SK-N-SH (cell line): ENCODE measurements around the gene RRP1B. TPM values are rescaled to one million over a fixed set of nuclear protein-coding genes. Genes with fewer than 3 reads are reported as not detected.

Experiments
- CTCF ChIA-PET: fragments of 300-600, 350-600 bp; formaldehyde crosslinking; extraction: SDS; loops from one replicate; lab custom pipeline; 2021; lab: Yijun Ruan, JAX
- POLR2A ChIA-PET: fragments of 350-600 bp; sonication (Branson Sonifier 250); formaldehyde crosslinking; extraction: SDS; loops from one replicate; lab custom pipeline; 2020; ENCODE audit warnings: antibody characterized with exemption, inconsistent platforms; lab: Yijun Ruan, JAX
- DNase-seq: peaks from one replicate; pipeline ENCODE4 v3.0.0; 2012
- H2AFZ ChIP-seq: fragments of 200-600 bp; sonication (generic); 2 replicates; pipeline ENCODE4 v1.8.1; 2016; ENCODE audit warnings: antibody characterized with exemption, mild to moderate bottlenecking, low read depth
- H3F3A ChIP-seq: fragments of 200-600 bp; sonication (generic); replicated peaks from 2 replicates; pipeline ENCODE3; 2016; ENCODE audit warnings: antibody characterized with exemption, mild to moderate bottlenecking; ENCODE audit not compliant: insufficient read depth
- H3K27ac ChIP-seq, 2 experiments: fragments of 200-500 bp in 1 of 2; fragments of 200-600 bp in 1 of 2; sonication (Bioruptor generic) in 1 of 2; sonication (generic), shearing (Covaris generic) in 1 of 2; 2 replicates each; pipeline versions ENCODE4 v1.5.1 to v1.6.1; 2014 to 2016; ENCODE audit warnings: low read depth in 2 of 2, inconsistent platforms in 1 of 2, low read length in 1 of 2, mild to moderate bottlenecking in 1 of 2, mixed read lengths in 1 of 2
- H3K27me3 ChIP-seq: fragments of 200-600 bp; sonication (generic), shearing (Covaris generic); 2 replicates; pipeline ENCODE4 v1.6.1; 2016; ENCODE audit warnings: mixed run types; ENCODE audit not compliant: insufficient read depth
- H3K36me3 ChIP-seq, 2 experiments: fragments of 200-500 bp in 1 of 2; fragments of 200-600 bp in 1 of 2; sonication (Bioruptor generic) in 1 of 2; sonication (generic) in 1 of 2; replicated peaks in 1 of 2; 2 replicates each; pipeline versions ENCODE3 to v1.5.1; 2014 to 2016; ENCODE audit warnings: low read length in 1 of 2, mild to moderate bottlenecking in 1 of 2; ENCODE audit not compliant: insufficient read depth in 2 of 2, control insufficient read depth in 1 of 2
- H3K4me1 ChIP-seq, 2 experiments: fragments of 200-500 bp in 1 of 2; fragments of 200-600 bp in 1 of 2; sonication (Bioruptor generic) in 1 of 2; sonication (generic), shearing (Covaris generic) in 1 of 2; 2 replicates each; pipeline versions ENCODE4 v1.5.1 to v1.6.1; 2014 to 2016; ENCODE audit warnings: low read depth in 1 of 2, low read length in 1 of 2, mixed run types in 1 of 2; ENCODE audit not compliant: insufficient read depth in 2 of 2, control insufficient read depth in 1 of 2
- H3K4me2 ChIP-seq: fragments of 200-600 bp; sonication (generic), shearing (Covaris generic); 2 replicates; pipeline ENCODE4 v1.6.1; 2017; ENCODE audit warnings: mixed run types
- H3K4me3 ChIP-seq, 2 experiments: fragments of 200-500 bp in 1 of 2; fragments of 200-600 bp in 1 of 2; sonication (Bioruptor generic) in 1 of 2; sonication (generic), shearing (Covaris generic) in 1 of 2; 2 replicates each; pipeline versions ENCODE4 v1.5.1 to v1.8.1; 2014 to 2016; ENCODE audit warnings: low read depth in 2 of 2, inconsistent platforms in 1 of 2, low read length in 1 of 2, mild to moderate bottlenecking in 1 of 2, mixed read lengths in 1 of 2, moderate library complexity in 1 of 2
- H3K79me2 ChIP-seq: fragments of 200-600 bp; sonication (generic); 2 replicates; pipeline ENCODE4 v1.8.1; 2017; ENCODE audit warnings: mild to moderate bottlenecking; ENCODE audit not compliant: insufficient read depth
- H3K9ac ChIP-seq: fragments of 200-600 bp; sonication (generic); 2 replicates; pipeline ENCODE4 v1.6.1; 2017; ENCODE audit warnings: mixed run types
- H3K9me2 ChIP-seq: fragments of 200-600 bp; sonication (generic); 2 replicates; pipeline ENCODE4 v1.6.1; 2017; ENCODE audit warnings: mixed run types
- H3K9me3 ChIP-seq: fragments of 200-600 bp; sonication (generic); 2 replicates; pipeline ENCODE4 v1.6.1; 2017; ENCODE audit warnings: mixed run types, mild to moderate bottlenecking, moderate library complexity
- H4K20me1 ChIP-seq: fragments of 200-600 bp; sonication (generic); 2 replicates; pipeline ENCODE4 v1.6.1; 2017; ENCODE audit warnings: mild to moderate bottlenecking, mixed run types; ENCODE audit not compliant: insufficient read depth
- CHD2 ChIP-seq: fragments of 150-350 bp; IDR thresholded peaks from 2 replicates; pipeline ENCODE4 v1.6.1; 2018; ENCODE audit warnings: low read length; ENCODE audit not compliant: partially characterized antibody
- ELF1 ChIP-seq: IDR thresholded peaks from 2 replicates; pipeline ENCODE4 v1.4.0; 2012
- FOXM1 ChIP-seq: IDR thresholded peaks from 2 replicates; pipeline ENCODE4 v1.4.0; 2012; ENCODE audit warnings: low read depth, mild to moderate bottlenecking
- GABPA ChIP-seq: IDR thresholded peaks from 2 replicates; pipeline ENCODE4 v1.4.0; 2012; ENCODE audit warnings: low read depth, mild to moderate bottlenecking
- GATA2 ChIP-seq: sonication (generic); formaldehyde crosslinking; IDR thresholded peaks from 2 replicates; pipeline ENCODE4 v1.5.0; 2020; ENCODE audit warnings: mild to moderate bottlenecking, missing genetic modification reagents
- JUND ChIP-seq: IDR thresholded peaks from 2 replicates; pipeline ENCODE4 v1.4.0; 2012
- MXI1 ChIP-seq: IDR thresholded peaks from 2 replicates; pipeline ENCODE4 v1.6.1; 2012; ENCODE audit warnings: mild to moderate bottlenecking, low read depth, low read length, improper control_type of control experiment
- RCOR1 ChIP-seq: fragments of 150-350 bp; IDR thresholded peaks from 2 replicates; pipeline ENCODE4 v1.6.1; 2017; ENCODE audit warnings: antibody characterized with exemption, low read length
- RXRA ChIP-seq: IDR thresholded peaks from 2 replicates; pipeline ENCODE4 v1.4.0; 2012; ENCODE audit warnings: low read depth, mild to moderate bottlenecking, borderline replicate concordance
- SMC3 ChIP-seq: IDR thresholded peaks from 2 replicates; pipeline ENCODE4 v1.6.1; 2012; ENCODE audit warnings: low read depth, low read length, improper control_type of control experiment
- TCF12 ChIP-seq: IDR thresholded peaks from 2 replicates; pipeline ENCODE4 v1.4.0; 2012
- WGBS: methylation state at CpG from one replicate; pipeline ENCODE4 v1.1.6; 2017; ENCODE audit warnings: low lambda C conversion rate; 5-methylcytosine and 5-hydroxymethylcytosine counted together
- polyA plus RNA-seq, 3 experiments: library from polyadenylated mRNA; depleted of rRNA; stranded (reverse); fragments of >200 nt; gene quantifications; 2 replicates each; pipeline ENCODE4 v1.2.3, GENCODE V29; 2012
- TF ChIP-seq, protein P1 (sequence below): IDR thresholded peaks from 2 replicates; pipeline ENCODE4 v1.4.0; 2012; ENCODE audit warnings: low read depth, borderline replicate concordance
- TF ChIP-seq, protein P2 (sequence below): fragments of 200-600 bp; sonication (generic); IDR thresholded peaks from 2 replicates; pipeline ENCODE4 v1.6.1; 2017; ENCODE audit warnings: antibody characterized with exemption, mild to moderate bottlenecking, moderate library complexity
- TF ChIP-seq, protein P3 (sequence below): IDR thresholded peaks from 2 replicates; pipeline ENCODE4; 2012

RRP1B gene
- polyA plus RNA-seq, 1 of the 3 experiments (the other 2 are of a cell fraction): 10.4 TPM

DNA sequence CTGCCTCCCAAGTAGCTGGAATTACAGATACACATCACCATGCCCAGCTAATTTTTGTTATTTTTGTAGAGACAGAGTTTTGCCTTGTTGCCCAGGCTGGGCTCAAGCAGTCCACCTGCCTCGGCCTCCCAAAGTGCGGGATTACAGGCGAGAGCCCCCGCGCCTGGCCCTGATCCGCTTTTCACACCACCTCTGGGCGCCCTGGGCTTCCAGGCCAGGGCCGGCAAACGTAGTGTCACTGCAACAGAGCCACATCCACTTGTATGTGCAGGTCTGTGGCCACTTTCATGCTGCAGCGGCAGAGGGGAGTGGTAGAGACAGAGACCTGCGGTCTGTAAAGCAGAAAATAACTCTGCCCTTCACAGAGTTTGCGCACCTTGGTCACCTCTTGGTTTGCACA is 29.5 kb downstream of the RRP1B start:
- no peaks in the 10 kb centered on the region for H3K9me3 ChIP-seq
- 98% methylated on average over 10 of the region's 12 CpGs for WGBS
- H3K27ac ChIP-seq: no peak overlapping the region
- CTCF ChIA-PET: no interaction called here
- no peaks in the 10 kb centered on the region for H3F3A ChIP-seq
- POLR2A ChIA-PET: no interaction called here
- no peaks in the 10 kb centered on the region for H3K79me2 ChIP-seq
- no peaks in the 10 kb centered on the region for H4K20me1 ChIP-seq
- H3K4me2 ChIP-seq: no peak overlapping the region
- H3K9me2 ChIP-seq: no peaks in the 10 kb centered on the region
- H3K27me3 ChIP-seq: no peaks in the 10 kb centered on the region
- TF ChIP-seq MXI1 (no peak), GATA2 (no peak), CHD2 (no peak), RCOR1 (no peak), TCF12 (no peak), FOXM1 (no peak), JUND (no peak), ELF1 (no peak), RXRA (no peak), GABPA (no peak), SMC3 (no peak)
- TF ChIP-seq, protein P1, sequence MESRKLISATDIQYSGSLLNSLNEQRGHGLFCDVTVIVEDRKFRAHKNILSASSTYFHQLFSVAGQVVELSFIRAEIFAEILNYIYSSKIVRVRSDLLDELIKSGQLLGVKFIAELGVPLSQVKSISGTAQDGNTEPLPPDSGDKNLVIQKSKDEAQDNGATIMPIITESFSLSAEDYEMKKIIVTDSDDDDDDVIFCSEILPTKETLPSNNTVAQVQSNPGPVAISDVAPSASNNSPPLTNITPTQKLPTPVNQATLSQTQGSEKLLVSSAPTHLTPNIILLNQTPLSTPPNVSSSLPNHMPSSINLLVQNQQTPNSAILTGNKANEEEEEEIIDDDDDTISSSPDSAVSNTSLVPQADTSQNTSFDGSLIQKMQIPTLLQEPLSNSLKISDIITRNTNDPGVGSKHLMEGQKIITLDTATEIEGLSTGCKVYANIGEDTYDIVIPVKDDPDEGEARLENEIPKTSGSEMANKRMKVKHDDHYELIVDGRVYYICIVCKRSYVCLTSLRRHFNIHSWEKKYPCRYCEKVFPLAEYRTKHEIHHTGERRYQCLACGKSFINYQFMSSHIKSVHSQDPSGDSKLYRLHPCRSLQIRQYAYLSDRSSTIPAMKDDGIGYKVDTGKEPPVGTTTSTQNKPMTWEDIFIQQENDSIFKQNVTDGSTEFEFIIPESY: no peak
- TF ChIP-seq, protein P2, sequence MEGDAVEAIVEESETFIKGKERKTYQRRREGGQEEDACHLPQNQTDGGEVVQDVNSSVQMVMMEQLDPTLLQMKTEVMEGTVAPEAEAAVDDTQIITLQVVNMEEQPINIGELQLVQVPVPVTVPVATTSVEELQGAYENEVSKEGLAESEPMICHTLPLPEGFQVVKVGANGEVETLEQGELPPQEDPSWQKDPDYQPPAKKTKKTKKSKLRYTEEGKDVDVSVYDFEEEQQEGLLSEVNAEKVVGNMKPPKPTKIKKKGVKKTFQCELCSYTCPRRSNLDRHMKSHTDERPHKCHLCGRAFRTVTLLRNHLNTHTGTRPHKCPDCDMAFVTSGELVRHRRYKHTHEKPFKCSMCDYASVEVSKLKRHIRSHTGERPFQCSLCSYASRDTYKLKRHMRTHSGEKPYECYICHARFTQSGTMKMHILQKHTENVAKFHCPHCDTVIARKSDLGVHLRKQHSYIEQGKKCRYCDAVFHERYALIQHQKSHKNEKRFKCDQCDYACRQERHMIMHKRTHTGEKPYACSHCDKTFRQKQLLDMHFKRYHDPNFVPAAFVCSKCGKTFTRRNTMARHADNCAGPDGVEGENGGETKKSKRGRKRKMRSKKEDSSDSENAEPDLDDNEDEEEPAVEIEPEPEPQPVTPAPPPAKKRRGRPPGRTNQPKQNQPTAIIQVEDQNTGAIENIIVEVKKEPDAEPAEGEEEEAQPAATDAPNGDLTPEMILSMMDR: no peak
- TF ChIP-seq, protein P3, sequence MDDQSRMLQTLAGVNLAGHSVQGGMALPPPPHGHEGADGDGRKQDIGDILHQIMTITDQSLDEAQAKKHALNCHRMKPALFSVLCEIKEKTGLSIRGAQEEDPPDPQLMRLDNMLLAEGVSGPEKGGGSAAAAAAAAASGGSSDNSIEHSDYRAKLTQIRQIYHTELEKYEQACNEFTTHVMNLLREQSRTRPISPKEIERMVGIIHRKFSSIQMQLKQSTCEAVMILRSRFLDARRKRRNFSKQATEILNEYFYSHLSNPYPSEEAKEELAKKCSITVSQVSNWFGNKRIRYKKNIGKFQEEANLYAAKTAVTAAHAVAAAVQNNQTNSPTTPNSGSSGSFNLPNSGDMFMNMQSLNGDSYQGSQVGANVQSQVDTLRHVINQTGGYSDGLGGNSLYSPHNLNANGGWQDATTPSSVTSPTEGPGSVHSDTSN: no peak
- TF ChIP-seq, all 33 proteins: peak for 0
- peaks cover 35 to 83% of the 10 kb centered on the region in 2 experiments for H3K36me3 ChIP-seq
- DNase-seq: no peak
- H3K9ac ChIP-seq: no peak overlapping the region
- H2AFZ ChIP-seq: no peak overlapping the region
- no peak overlapping the region for H3K4me3 ChIP-seq
- no peaks in the 10 kb centered on the region for H3K4me1 ChIP-seq
